Liver (tissue), 9 donors: ENCODE measurements around the gene USP46. TPM values are rescaled to one million over a fixed set of nuclear protein-coding genes. Genes with fewer than 3 reads are reported as not detected.

ENCODE experiments used
- DNase-seq: peaks from one replicate; pipeline ENCODE4 v3.0.0-alpha.2; 2017; ENCODE audit warnings: low spot score
- H3K27ac ChIP-seq, 2 donors: one replicate each; pipeline ENCODE4 v1.7.0; 2013; ENCODE audit warnings: inconsistent platforms in 2 of 2, low read length in 2 of 2, control low read depth in 1 of 2, low read depth in 1 of 2, mild to moderate bottlenecking in 1 of 2
- H3K27me3 ChIP-seq, 4 donors: one replicate each; pipeline versions ENCODE4 v1.6.1 to v1.7.0; 2013; ENCODE audit warnings: low read length in 3 of 4, inconsistent platforms in 1 of 4, mild to moderate bottlenecking in 1 of 4, moderate library complexity in 1 of 4; ENCODE audit not compliant: control insufficient read depth in 4 of 4, insufficient read depth in 4 of 4
- H3K36me3 ChIP-seq, 4 donors: one replicate each; pipeline versions ENCODE4 v1.6.1 to v1.7.0; 2013; ENCODE audit warnings: low read length in 3 of 4, mild to moderate bottlenecking in 3 of 4, low read depth in 1 of 4, moderate library complexity in 1 of 4; ENCODE audit not compliant: control insufficient read depth in 4 of 4, insufficient read depth in 3 of 4
- H3K4me1 ChIP-seq, 4 donors: one replicate each; pipeline versions ENCODE4 v1.6.1 to v1.7.0; 2013; ENCODE audit warnings: low read length in 3 of 4, mild to moderate bottlenecking in 3 of 4, moderate library complexity in 1 of 4; ENCODE audit not compliant: control insufficient read depth in 4 of 4, insufficient read depth in 4 of 4
- H3K4me3 ChIP-seq, 3 donors: one replicate each; pipeline versions ENCODE4 v1.6.1 to v1.7.0; 2013; ENCODE audit warnings: low read length in 3 of 3, control low read depth in 1 of 3, low read depth in 1 of 3, mild to moderate bottlenecking in 1 of 3
- H3K9ac ChIP-seq, 2 donors: one replicate each; pipeline ENCODE4 v1.7.0; 2013; ENCODE audit warnings: low read length in 2 of 2, mild to moderate bottlenecking in 2 of 2, moderate library complexity in 2 of 2, control low read depth in 1 of 2, low read depth in 1 of 2
- H3K9me3 ChIP-seq, 4 donors: one replicate each; pipeline versions ENCODE4 v1.6.1 to v1.7.0; 2013; ENCODE audit warnings: low read length in 3 of 4; ENCODE audit not compliant: control insufficient read depth in 4 of 4
- EGR1 ChIP-seq, 2 donors: IDR thresholded peaks; 2 replicates each; pipeline ENCODE4 v1.6.1; 2016 to 2018; ENCODE audit warnings: antibody characterized with exemption in 2 of 2, low read depth in 2 of 2
- FOXA1 ChIP-seq: IDR thresholded peaks from 2 replicates; pipeline ENCODE4 v1.6.1; 2016; ENCODE audit warnings: antibody characterized with exemption
- FOXA2 ChIP-seq: IDR thresholded peaks from 2 replicates; pipeline ENCODE4 v1.6.1; 2016; ENCODE audit warnings: antibody characterized with exemption
- GABPA ChIP-seq, 2 donors: IDR thresholded peaks in 1 of 2; conservative IDR thresholded peaks in 1 of 2; 2 replicates each; pipeline ENCODE4 v1.6.1; 2016; ENCODE audit warnings: antibody characterized with exemption in 2 of 2, mild to moderate bottlenecking in 1 of 2, moderate library complexity in 1 of 2
- JUND ChIP-seq, 2 donors: IDR thresholded peaks; 2 replicates each; pipeline ENCODE4 v1.6.1; 2016; ENCODE audit warnings: antibody characterized with exemption in 2 of 2
- NR2F2 ChIP-seq: IDR thresholded peaks from 2 replicates; pipeline ENCODE4 v1.6.1; 2016; ENCODE audit warnings: antibody characterized with exemption
- RXRA ChIP-seq, 2 donors: IDR thresholded peaks; 2 replicates each; pipeline ENCODE4 v1.6.1; 2017 to 2018; ENCODE audit warnings: antibody characterized with exemption in 2 of 2, mild to moderate bottlenecking in 1 of 2
- TAF1 ChIP-seq: conservative IDR thresholded peaks from 2 replicates; pipeline ENCODE4 v1.6.1; 2016; ENCODE audit warnings: antibody characterized with exemption, mild to moderate bottlenecking
- WGBS: extraction: QIAGEN DNeasy Blood & Tissue Kit; methylation state at CpG from one replicate; pipeline ENCODE4 v1.1.7; 2013; 5-methylcytosine and 5-hydroxymethylcytosine counted together
- polyA plus RNA-seq, 2 donors: library from polyadenylated mRNA; stranded (reverse) in 1 of 2; unstranded in 1 of 2; fragments of 200-250 nt in 1 of 2; fragments of >200 nt in 1 of 2; fragmentation: Nextera tagmentation in 1 of 2; extraction: Ambion mirVana in 1 of 2; gene quantifications; one replicate each; pipeline versions ENCODE4 v1.2.1 to v1.2.3, GENCODE V29; 2013 to 2015
- total RNA-seq, 2 donors: library from RNA; depleted of rRNA; stranded (reverse); fragments of >200 nt; gene quantifications; one replicate each; pipeline ENCODE4 v1.2.3, GENCODE V29; 2014
- TF ChIP-seq, protein P1 (sequence below): fragments of 150-350 bp; IDR thresholded peaks from 2 replicates; pipeline ENCODE4 v1.5.1; 2017; ENCODE audit warnings: improper control_type of control experiment, low read depth, low read length; ENCODE audit not compliant: missing input control
- TF ChIP-seq, protein P2 (sequence below): IDR thresholded peaks from 2 replicates; pipeline ENCODE4 v1.6.1; 2016; ENCODE audit warnings: antibody characterized with exemption
- TF ChIP-seq, protein P3 (sequence below): IDR thresholded peaks from 2 replicates; pipeline ENCODE4 v1.6.1; 2016; ENCODE audit warnings: antibody characterized with exemption
- donor health status: healthy.
- donor health status: healthy.
- donor health status: healthy.
- donor health status: healthy.
- donor health status: healthy.

Gene USP46
- total and polyA plus RNA-seq, 4 donors = 2.3 to 5.5 (median 3.9) TPM

- TF ChIP-seq, protein P1, sequence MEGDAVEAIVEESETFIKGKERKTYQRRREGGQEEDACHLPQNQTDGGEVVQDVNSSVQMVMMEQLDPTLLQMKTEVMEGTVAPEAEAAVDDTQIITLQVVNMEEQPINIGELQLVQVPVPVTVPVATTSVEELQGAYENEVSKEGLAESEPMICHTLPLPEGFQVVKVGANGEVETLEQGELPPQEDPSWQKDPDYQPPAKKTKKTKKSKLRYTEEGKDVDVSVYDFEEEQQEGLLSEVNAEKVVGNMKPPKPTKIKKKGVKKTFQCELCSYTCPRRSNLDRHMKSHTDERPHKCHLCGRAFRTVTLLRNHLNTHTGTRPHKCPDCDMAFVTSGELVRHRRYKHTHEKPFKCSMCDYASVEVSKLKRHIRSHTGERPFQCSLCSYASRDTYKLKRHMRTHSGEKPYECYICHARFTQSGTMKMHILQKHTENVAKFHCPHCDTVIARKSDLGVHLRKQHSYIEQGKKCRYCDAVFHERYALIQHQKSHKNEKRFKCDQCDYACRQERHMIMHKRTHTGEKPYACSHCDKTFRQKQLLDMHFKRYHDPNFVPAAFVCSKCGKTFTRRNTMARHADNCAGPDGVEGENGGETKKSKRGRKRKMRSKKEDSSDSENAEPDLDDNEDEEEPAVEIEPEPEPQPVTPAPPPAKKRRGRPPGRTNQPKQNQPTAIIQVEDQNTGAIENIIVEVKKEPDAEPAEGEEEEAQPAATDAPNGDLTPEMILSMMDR = no peak
- TF ChIP-seq, protein P2, sequence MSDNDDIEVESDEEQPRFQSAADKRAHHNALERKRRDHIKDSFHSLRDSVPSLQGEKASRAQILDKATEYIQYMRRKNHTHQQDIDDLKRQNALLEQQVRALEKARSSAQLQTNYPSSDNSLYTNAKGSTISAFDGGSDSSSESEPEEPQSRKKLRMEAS = no peak
- no peak for TF ChIP-seq RXRA (IDR thresholded peaks at IDR 0.05)
- no peak for TF ChIP-seq NR2F2
- no peak for TF ChIP-seq FOXA1
- no peak for TF ChIP-seq JUND (IDR thresholded peaks at IDR 0.05)
Observed at GRCh38 chr4:52566136-52567031, 92.7 kb downstream of the USP46 start (continued).

DNA sequence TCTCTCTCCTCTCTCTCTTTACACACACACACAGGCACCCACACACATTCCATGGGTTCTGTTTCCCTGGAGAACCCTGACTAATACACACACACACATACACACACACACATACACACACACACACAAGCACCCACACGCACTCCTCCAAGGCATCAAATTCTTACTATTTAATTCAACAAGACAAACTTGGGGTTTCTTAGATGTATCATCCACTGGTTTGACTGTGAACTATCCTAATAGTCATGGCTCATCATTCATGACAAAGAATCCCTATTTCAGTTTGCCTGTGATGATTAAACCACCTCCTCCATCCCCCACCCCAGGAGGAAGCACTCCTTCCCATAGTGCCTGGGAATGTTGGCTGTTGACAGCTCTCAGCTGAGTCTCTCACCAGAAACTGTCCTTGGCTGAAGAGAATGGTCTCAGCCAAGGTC is 98.2 kb downstream of the USP46 start:
- Histone ChIP-seq H3K9ac (no peak overlapping the region), H3K27ac (no peak overlapping the region), H3K27me3 (no peaks in the 10 kb centered on the region), H3K9me3 (no peaks in the 10 kb centered on the region), H3K36me3 (no peaks in the 10 kb centered on the region), H3K4me1 (no peaks in the 10 kb centered on the region), H3K4me3 (no peak overlapping the region)
- WGBS = 98% methylated on average over 1 of the region's 1 CpG
- TF ChIP-seq GABPA (IDR thresholded peaks at IDR 0.05 in 1 of 2, conservative IDR thresholded peaks at IDR 0.05 in 1 of 2) = no peak
- TF ChIP-seq, protein P1 = no peak
- no peak for TF ChIP-seq EGR1 (IDR thresholded peaks at IDR 0.05; ENCODE audit: low read depth in 2 of 2)
- no peak for DNase-seq

DNA sequence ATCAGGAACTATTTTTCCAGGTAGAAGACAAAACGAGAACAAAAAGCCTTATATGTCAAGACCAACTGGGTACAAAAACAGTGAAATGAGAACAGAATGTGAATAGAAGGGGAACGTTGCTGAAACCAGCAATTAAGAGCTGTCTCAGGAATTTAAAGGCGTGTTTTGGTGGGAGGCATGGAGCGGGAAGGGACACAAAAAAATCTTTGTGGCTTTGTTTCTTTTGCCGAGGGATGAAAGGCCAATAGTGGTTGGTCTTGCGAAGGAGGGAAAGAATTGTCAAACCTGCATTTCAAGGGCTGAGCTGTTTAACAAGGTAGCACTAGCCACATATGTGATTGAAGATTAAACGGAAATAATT is 103.8 kb downstream of the USP46 start:
- 74% methylated on average over 7 of the region's 7 CpGs for WGBS
- H3K9ac ChIP-seq = no peak overlapping the region
- DNase-seq = no peak
- H3K9me3 ChIP-seq = no peaks in the 10 kb centered on the region
- H3K36me3 ChIP-seq = no peaks in the 10 kb centered on the region
- TF ChIP-seq, protein P3, sequence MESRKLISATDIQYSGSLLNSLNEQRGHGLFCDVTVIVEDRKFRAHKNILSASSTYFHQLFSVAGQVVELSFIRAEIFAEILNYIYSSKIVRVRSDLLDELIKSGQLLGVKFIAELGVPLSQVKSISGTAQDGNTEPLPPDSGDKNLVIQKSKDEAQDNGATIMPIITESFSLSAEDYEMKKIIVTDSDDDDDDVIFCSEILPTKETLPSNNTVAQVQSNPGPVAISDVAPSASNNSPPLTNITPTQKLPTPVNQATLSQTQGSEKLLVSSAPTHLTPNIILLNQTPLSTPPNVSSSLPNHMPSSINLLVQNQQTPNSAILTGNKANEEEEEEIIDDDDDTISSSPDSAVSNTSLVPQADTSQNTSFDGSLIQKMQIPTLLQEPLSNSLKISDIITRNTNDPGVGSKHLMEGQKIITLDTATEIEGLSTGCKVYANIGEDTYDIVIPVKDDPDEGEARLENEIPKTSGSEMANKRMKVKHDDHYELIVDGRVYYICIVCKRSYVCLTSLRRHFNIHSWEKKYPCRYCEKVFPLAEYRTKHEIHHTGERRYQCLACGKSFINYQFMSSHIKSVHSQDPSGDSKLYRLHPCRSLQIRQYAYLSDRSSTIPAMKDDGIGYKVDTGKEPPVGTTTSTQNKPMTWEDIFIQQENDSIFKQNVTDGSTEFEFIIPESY = no peak
- TF ChIP-seq GABPA (IDR thresholded peaks at IDR 0.05 in 1 of 2, conservative IDR thresholded peaks at IDR 0.05 in 1 of 2) = no peak
- TF ChIP-seq NR2F2 = no peak
- no peak for TF ChIP-seq FOXA2
- no peak for TF ChIP-seq TAF1
- H3K27ac ChIP-seq = no peak overlapping the region
- H3K27me3 ChIP-seq = no peaks in the 10 kb centered on the region
- H3K4me1 ChIP-seq = no peaks in the 10 kb centered on the region
- H3K4me3 ChIP-seq = no peak overlapping the region
